ENCODE results near the gene BUD13. TPM values are rescaled to one million over a fixed set of nuclear protein-coding genes. Genes with fewer than 3 reads are reported as not detected.

Gene BUD13
- total and polyA plus RNA-seq, 9 of the 15 experiments (the other 6 are each of a cell fraction or from before 2014, with no cell fraction given) = 9.5 to 34.1 (median 27.1) TPM

- no peak for TF ChIP-seq ZNF592 (IDR thresholded peaks at IDR 0.05)
- peak; percentile 47; the same call in 1 of the 2 replicates for TF ChIP-seq C11orf30 (IDR thresholded peaks at IDR 0.05; ENCODE audit: low read depth)
- no peak for TF ChIP-seq CREB3L1 (IDR thresholded peaks at IDR 0.05; ENCODE audit: borderline replicate concordance, low read depth)
- no peak for TF ChIP-seq SRSF3 (IDR thresholded peaks at IDR 0.05; ENCODE audit: insufficient read depth, low read length)
- peak; percentile 28; the same call in 1 of the 2 replicates for TF ChIP-seq RB1 (IDR thresholded peaks at IDR 0.05; ENCODE audit: low read depth)
- TF ChIP-seq ZNF561 (CRISPR knock-in tag; conservative IDR thresholded peaks at IDR 0.05) = no peak
- no peak for TF ChIP-seq ZNF224 (CRISPR knock-in tag; IDR thresholded peaks at IDR 0.05)
- no peak for TF ChIP-seq CBFA2T3 (IDR thresholded peaks at IDR 0.05)
- peak; percentile 93 for TF ChIP-seq CREM (IDR thresholded peaks at IDR 0.05; ENCODE audit: low read depth)
- no peak for TF ChIP-seq UBTF (IDR thresholded peaks at IDR 0.05; ENCODE audit: borderline replicate concordance in 1 of 2, low read depth in 2 of 2, low read length in 2 of 2)
- TF ChIP-seq JUNB (CRISPR knock-in tag; conservative IDR thresholded peaks at IDR 0.05) = no peak
- no peak for TF ChIP-seq TEAD2 (tag; IDR thresholded peaks at IDR 0.05)
- no peak for TF ChIP-seq SP2 (IDR thresholded peaks at IDR 0.05; ENCODE audit: extremely low read depth, low read depth, low read length, poor library complexity, severe bottlenecking)
- no peak for TF ChIP-seq ZZZ3 (IDR thresholded peaks at IDR 0.05)
- no peak for TF ChIP-seq ZKSCAN1 (IDR thresholded peaks at IDR 0.05; ENCODE audit: low read depth, low read length)
- no peak for TF ChIP-seq ZNF174 (CRISPR knock-in tag; IDR thresholded peaks at IDR 0.05)
- TF ChIP-seq EGR1 (conservative IDR thresholded peaks at IDR 0.05) = 0 out of 2 replicates have a peak, but pooled peaks have one; percentile 19
- peak; percentile 56; the same call in 1 of the 2 replicates for TF ChIP-seq L3MBTL2 (IDR thresholded peaks at IDR 0.05)
- TF ChIP-seq TGIF2 (CRISPR knock-in tag; IDR thresholded peaks at IDR 0.05) = peak; percentile 21; the same call in 1 of the 2 replicates
Observed at GRCh38 chr11:116787786-116788486, 15.1 kb upstream of the BUD13 start, which contains the start of gene ZPR1 (continued).
